CD14-positive monocyte (primary cell): Measurements from ENCODE around the gene HDGFL3. TPM values are rescaled to one million over a fixed set of nuclear protein-coding genes. Genes with fewer than 3 reads are reported as not detected.
A peak's percentile ranks its signal among the peaks of the same experiment; 100 is the strongest.

Source experiments
- DNase-seq, 3 donors: peaks; one replicate each; pipeline ENCODE4 v3.0.0-alpha.2; 2011 to 2022
- H2AFZ ChIP-seq: 2 replicates; pipeline ENCODE4 v1.6.0; 2012; ENCODE audit warnings: mild to moderate bottlenecking, low read depth, low read length, inconsistent platforms; ENCODE audit not compliant: insufficient read depth, poor library complexity, severe bottlenecking
- H3K27ac ChIP-seq, 2 donors: 1 replicate in 1 of 2; 2 replicates in 1 of 2; pipeline ENCODE4 v1.5.1; 2012 to 2013; ENCODE audit warnings: low read length in 2 of 2, control low read depth in 1 of 2, inconsistent platforms in 1 of 2, low read depth in 1 of 2, mild to moderate bottlenecking in 1 of 2
- H3K27me3 ChIP-seq, 2 donors: one replicate each; pipeline versions ENCODE4 v1.6.0 to v1.6.1; 2011 to 2013; ENCODE audit warnings: low read length in 2 of 2; ENCODE audit not compliant: control insufficient read depth in 2 of 2, insufficient read depth in 2 of 2
- H3K36me3 ChIP-seq, 2 donors: replicated peaks in 1 of 2; 1 replicate in 1 of 2; 2 replicates in 1 of 2; pipeline versions ENCODE4 v1.5.1 to v1.6.1; 2012 to 2013; ENCODE audit warnings: low read length in 2 of 2, control low read depth in 1 of 2, inconsistent platforms in 1 of 2, mild to moderate bottlenecking in 1 of 2; ENCODE audit not compliant: insufficient read depth in 2 of 2, control insufficient read depth in 1 of 2
- H3K4me1 ChIP-seq, 2 donors: 1 replicate in 1 of 2; 2 replicates in 1 of 2; pipeline versions ENCODE4 v1.5.1 to v1.6.1; 2012 to 2013; ENCODE audit warnings: low read length in 2 of 2, control low read depth in 1 of 2, inconsistent platforms in 1 of 2, mild to moderate bottlenecking in 1 of 2, moderate library complexity in 1 of 2; ENCODE audit not compliant: insufficient read depth in 2 of 2, control insufficient read depth in 1 of 2
- H3K4me2 ChIP-seq: replicated peaks from 2 replicates; pipeline ENCODE3; 2012; ENCODE audit warnings: low read length, moderate library complexity, mild to moderate bottlenecking; ENCODE audit not compliant: poor library complexity, severe bottlenecking; ENCODE audit errors: extremely low read depth
- H3K4me3 ChIP-seq, 3 experiments: fragments of 200-600 bp in 1 of 3; sonication (generic) in 1 of 3; replicated peaks in 1 of 3; 1 replicate in 2 of 3; 2 replicates in 1 of 3; pipeline ENCODE4 v1.5.1; 2011 to 2013; ENCODE audit warnings: low read length in 3 of 3, mild to moderate bottlenecking in 3 of 3, control low read depth in 2 of 3, low read depth in 2 of 3, inconsistent platforms in 1 of 3, moderate library complexity in 1 of 3
- H3K79me2 ChIP-seq: 2 replicates; pipeline ENCODE4 v1.6.0; 2012; ENCODE audit warnings: mild to moderate bottlenecking, control low read depth, inconsistent platforms, low read length, moderate library complexity; ENCODE audit not compliant: insufficient read depth
- H3K9ac ChIP-seq: 2 replicates; pipeline ENCODE4 v1.6.0; 2017; ENCODE audit warnings: low read length, mild to moderate bottlenecking; ENCODE audit not compliant: insufficient read depth, poor library complexity, severe bottlenecking
- H3K9me3 ChIP-seq, 2 donors: replicated peaks in 1 of 2; 1 replicate in 1 of 2; 2 replicates in 1 of 2; pipeline versions ENCODE4 v1.5.1 to v1.6.1; 2012 to 2013; ENCODE audit warnings: low read length in 2 of 2, control low read depth in 1 of 2; ENCODE audit not compliant: control insufficient read depth in 1 of 2, insufficient read depth in 1 of 2
- H4K20me1 ChIP-seq: 2 replicates; pipeline ENCODE4 v1.6.0; 2012; ENCODE audit warnings: mild to moderate bottlenecking, low read length, control low read depth, moderate library complexity; ENCODE audit not compliant: insufficient read depth
- H3K27ac Mint-ChIP-seq, 7 donors: one replicate each; pipeline ENCODE4 v1.8.0; 2020; ENCODE audit warnings: mild to moderate bottlenecking in 7 of 7, mixed read lengths in 7 of 7, moderate library complexity in 6 of 7, inconsistent platforms in 2 of 7
- H3K27me3 Mint-ChIP-seq, 3 donors: one replicate each; pipeline ENCODE4 v1.8.0; 2021 to 2022; ENCODE audit warnings: low read depth in 3 of 3, mild to moderate bottlenecking in 3 of 3, mixed read lengths in 3 of 3, moderate library complexity in 3 of 3, inconsistent platforms in 1 of 3
- H3K36me3 Mint-ChIP-seq, 2 donors: one replicate each; pipeline ENCODE4 v1.8.0; 2020; ENCODE audit warnings: mixed read lengths in 2 of 2, inconsistent platforms in 1 of 2, mild to moderate bottlenecking in 1 of 2
- H3K4me1 Mint-ChIP-seq: one replicate; pipeline ENCODE4 v1.8.0; 2020; ENCODE audit warnings: mild to moderate bottlenecking, mixed read lengths
- H3K4me3 Mint-ChIP-seq, 2 donors: one replicate each; pipeline ENCODE4 v1.8.0; 2020; ENCODE audit warnings: mild to moderate bottlenecking in 2 of 2, mixed read lengths in 2 of 2, moderate library complexity in 1 of 2
- H3K9me3 Mint-ChIP-seq, 7 donors: one replicate each; pipeline ENCODE4 v1.8.0; 2020 to 2022; ENCODE audit warnings: mixed read lengths in 7 of 7, mild to moderate bottlenecking in 6 of 7, moderate library complexity in 6 of 7, inconsistent platforms in 2 of 7
- WGBS: methylation state at CpG from one replicate; pipeline ENCODE4 v1.1.5; 2013; ENCODE audit warnings: missing lambda C conversion rate; ENCODE audit not compliant: insufficient coverage; 5-methylcytosine and 5-hydroxymethylcytosine counted together
- intact Hi-C, 2 donors: fragments of 100-400 bp; cut with micrococcal nuclease; formaldehyde crosslinking; loops; one replicate each; pipeline versions ENCODE4 v1.15.0 to v1.15.1; 2023
- polyA plus RNA-seq, 3 donors: library from polyadenylated mRNA; depleted of rRNA in 1 of 3; unstranded in 2 of 3; stranded (reverse) in 1 of 3; fragments of 300-500 nt in 2 of 3; fragments of >200 nt in 1 of 3; fragmentation: Illumina TruSeq in 2 of 3; gene quantifications; 1 replicate in 2 of 3; 2 replicates in 1 of 3; pipeline ENCODE4 v1.2.3, GENCODE V29; 2012 to 2021
- TF ChIP-seq, protein P1 (sequence below): fragments of 200-600 bp; IDR thresholded peaks from one replicate; pipeline ENCODE4 v1.8.0; 2022; ENCODE audit warnings: antibody characterized with exemption, mild to moderate bottlenecking

Gene HDGFL3
- polyA plus RNA-seq, 3 donors = 0.35 to 1.1 (median 0.69) TPM

DNA sequence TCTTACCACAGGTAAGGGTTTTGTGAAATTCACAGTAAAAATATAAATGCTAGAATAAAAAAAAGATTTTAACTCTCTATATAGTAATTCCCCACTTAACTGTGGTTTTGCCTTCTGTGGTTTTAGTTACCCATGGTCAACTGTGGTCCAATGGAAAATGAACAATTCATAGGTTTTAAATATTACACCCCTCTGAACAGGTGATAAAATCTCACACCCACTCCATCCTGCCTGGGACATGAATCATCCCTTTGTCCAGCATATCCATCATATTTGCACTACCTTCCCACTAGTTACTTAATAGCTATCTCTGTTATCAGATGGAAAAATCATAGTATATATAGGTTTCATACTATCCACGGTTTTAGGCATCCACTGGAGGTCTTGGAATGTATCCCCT is 49.2 kb downstream of the HDGFL3 start:
- H3K4me3 Mint-ChIP-seq = no peak overlapping the region
- no peaks in the 10 kb centered on the region for H3K9me3 Mint-ChIP-seq
- no peak overlapping the region for H3K27ac ChIP-seq
- no peak for DNase-seq
- no peaks in the 10 kb centered on the region for H3K27me3 ChIP-seq
- H3K79me2 ChIP-seq = no peaks in the 10 kb centered on the region
- no peaks in the 10 kb centered on the region for H3K4me1 ChIP-seq
- no peak overlapping the region for H3K9ac ChIP-seq
- intact Hi-C loops = no loop called here
- no peak overlapping the region for H3K27ac Mint-ChIP-seq
- WGBS = no CpG with 5 or more reads among the region's 1 CpG
- H3K4me1 Mint-ChIP-seq = no peaks in the 10 kb centered on the region
- H2AFZ ChIP-seq = no peak overlapping the region
- peaks cover 2 to 3% of the 10 kb centered on the region in 2 donors for H3K36me3 Mint-ChIP-seq
- no peaks in the 10 kb centered on the region for H3K36me3 ChIP-seq
- TF ChIP-seq, protein P1, sequence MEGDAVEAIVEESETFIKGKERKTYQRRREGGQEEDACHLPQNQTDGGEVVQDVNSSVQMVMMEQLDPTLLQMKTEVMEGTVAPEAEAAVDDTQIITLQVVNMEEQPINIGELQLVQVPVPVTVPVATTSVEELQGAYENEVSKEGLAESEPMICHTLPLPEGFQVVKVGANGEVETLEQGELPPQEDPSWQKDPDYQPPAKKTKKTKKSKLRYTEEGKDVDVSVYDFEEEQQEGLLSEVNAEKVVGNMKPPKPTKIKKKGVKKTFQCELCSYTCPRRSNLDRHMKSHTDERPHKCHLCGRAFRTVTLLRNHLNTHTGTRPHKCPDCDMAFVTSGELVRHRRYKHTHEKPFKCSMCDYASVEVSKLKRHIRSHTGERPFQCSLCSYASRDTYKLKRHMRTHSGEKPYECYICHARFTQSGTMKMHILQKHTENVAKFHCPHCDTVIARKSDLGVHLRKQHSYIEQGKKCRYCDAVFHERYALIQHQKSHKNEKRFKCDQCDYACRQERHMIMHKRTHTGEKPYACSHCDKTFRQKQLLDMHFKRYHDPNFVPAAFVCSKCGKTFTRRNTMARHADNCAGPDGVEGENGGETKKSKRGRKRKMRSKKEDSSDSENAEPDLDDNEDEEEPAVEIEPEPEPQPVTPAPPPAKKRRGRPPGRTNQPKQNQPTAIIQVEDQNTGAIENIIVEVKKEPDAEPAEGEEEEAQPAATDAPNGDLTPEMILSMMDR = no peak
- H3K4me3 ChIP-seq = no peak overlapping the region
- H3K4me2 ChIP-seq = no peak overlapping the region
- no peaks in the 10 kb centered on the region for H3K9me3 ChIP-seq
- no peaks in the 10 kb centered on the region for H3K27me3 Mint-ChIP-seq
- no peaks in the 10 kb centered on the region for H4K20me1 ChIP-seq

DNA sequence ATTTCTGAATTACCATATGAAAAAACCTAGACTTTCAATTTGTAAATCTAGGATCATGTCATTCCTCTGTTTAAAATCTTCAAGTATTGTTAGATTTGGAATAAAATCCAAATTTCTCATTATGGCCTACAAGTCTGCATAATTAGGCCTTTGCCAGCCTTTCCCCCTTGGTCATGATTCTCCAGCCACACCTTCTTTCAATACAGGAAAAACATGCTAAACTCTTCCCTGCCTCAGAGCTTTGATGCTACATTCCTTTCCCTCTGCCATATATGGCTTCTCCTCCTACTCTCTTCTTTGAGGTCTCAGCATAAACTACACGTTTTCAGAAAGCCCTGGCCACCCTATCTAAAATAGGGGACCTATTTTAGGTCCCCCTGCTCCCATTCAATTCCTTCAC is 51.7 kb downstream of the HDGFL3 start:
- intact Hi-C loops = no loop called here
- Histone ChIP-seq H3K27ac (no peak overlapping the region), H3K9ac (no peak overlapping the region), H3K27me3 (no peaks in the 10 kb centered on the region), H3K9me3 (no peaks in the 10 kb centered on the region), H4K20me1 (no peaks in the 10 kb centered on the region), H2AFZ (no peak overlapping the region), H3K79me2 (no peaks in the 10 kb centered on the region), H3K36me3 (no peaks in the 10 kb centered on the region), H3K4me2 (no peak overlapping the region), H3K4me3 (no peak overlapping the region), H3K4me1 (no peaks in the 10 kb centered on the region)
- Mint-ChIP-seq H3K4me3 (no peak overlapping the region), H3K4me1 (no peaks in the 10 kb centered on the region), H3K36me3 (peaks cover 2 to 3% of the 10 kb centered on the region in 2 donors), H3K27me3 (no peaks in the 10 kb centered on the region), H3K27ac (peak overlapping the region in 1 of 7 donors; percentile 61), H3K9me3 (no peaks in the 10 kb centered on the region)
- TF ChIP-seq, protein P1 = no peak
- no peak for DNase-seq
- WGBS = no CpG with 5 or more reads among the region's 1 CpG
